GM12873 (cell line): ENCODE results near the gene ZBTB24.

Source experiments
- CTCF ChIP-seq: IDR thresholded peaks from 2 replicates; pipeline ENCODE4 v1.5.1; 2012; ENCODE audit warnings: low read depth, mild to moderate bottlenecking, moderate library complexity, low read length, control low read depth; ENCODE audit not compliant: insufficient read depth; ENCODE audit errors: missing control alignments

The ZBTB24 gene

DNA sequence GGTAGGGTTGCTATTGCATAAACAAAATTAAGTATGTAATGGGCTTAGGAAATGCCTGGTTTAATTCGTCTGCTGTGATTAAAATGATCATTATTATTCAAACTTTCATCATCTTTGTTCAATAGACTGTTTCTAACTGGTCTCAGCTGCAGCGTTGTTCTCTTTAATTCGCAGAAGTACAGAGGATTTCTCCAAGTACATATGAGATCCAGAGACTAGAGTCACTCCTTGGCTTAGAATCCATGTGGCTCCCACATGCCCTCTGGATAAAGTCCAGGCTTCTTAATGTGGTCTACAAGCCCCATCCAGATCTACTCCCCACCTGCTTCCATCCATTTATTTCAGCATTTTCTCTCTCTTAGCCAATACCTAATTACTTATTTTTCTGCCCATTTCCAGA, 1.1 kb upstream of the ZBTB24 start:
- TF ChIP-seq CTCF, result no peak

DNA sequence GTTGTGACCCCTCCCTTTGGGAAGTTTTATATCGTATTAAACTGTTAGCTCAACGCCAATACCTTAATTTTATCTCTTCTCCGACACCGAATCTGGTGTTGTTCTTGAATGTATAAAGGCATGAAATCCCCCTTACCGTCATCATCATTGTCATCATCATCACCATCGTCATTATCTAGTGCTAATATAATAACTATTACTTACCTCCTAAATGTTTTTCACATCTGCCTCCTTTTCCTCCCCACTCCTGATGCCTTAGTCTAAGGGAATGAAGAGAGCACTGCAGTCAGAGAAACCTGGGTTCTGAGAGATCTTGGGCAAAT, 677 bp upstream of the ZBTB24 start:
- TF ChIP-seq CTCF, result no peak

DNA sequence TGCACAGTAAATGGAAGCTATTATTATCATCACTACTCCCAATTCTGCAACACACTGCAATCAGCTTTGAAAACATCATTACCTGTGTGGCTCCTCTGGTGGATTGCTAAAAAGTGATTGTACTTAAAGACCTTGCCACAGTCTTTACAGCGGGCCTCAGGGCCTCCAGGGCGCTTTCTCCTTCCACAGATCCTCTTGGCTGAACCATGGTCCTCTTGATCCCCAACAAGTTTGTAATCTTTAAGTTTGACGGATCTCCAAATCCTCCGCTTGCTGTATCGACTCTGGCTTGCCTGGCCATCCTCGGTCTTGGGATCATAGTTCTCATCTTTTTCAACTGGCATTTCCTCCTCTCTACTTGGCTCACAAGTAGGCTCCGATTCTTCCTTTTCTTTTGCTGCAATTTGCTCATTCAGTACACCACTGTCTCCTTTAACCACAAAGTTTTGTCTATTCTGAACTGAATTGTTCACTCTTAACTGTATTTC, 2.0 kb downstream of the ZBTB24 start:
- no peak for TF ChIP-seq CTCF

DNA sequence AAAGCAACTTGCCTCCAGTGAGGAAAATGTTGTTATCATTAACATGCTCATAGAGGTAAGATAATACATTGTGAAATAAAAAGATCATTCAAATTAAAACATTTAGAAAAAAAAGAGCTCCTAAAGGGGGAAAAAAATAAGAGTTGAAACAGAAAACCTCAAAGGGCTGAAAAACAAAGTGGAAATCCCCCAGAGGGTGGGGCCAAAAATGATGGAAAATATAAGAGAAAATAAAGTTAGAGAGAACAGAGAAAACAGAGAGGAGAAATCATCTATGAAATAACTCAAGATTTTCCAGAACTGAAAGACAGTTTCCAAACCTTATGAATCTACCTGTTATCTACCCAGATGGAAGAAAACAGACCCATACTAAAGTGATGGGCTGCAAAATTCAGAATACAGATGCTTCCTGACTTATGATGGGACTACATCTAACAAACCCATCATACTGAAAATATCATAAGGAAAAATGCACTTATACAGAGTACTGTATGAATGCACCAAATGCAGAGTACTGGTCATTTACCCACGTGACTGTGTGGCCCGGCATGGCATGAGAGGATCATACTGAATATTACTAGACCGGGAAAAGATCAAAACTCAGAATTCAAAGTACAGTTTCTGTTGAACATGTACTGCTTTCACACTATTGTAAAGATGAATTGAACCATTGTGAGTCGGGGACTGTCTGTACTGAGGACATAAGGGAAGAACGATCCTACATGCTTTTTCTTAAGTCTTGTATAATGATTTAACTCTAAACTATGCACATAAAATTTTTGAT, 4.0 kb downstream of the ZBTB24 start:
- no peak for TF ChIP-seq CTCF

DNA sequence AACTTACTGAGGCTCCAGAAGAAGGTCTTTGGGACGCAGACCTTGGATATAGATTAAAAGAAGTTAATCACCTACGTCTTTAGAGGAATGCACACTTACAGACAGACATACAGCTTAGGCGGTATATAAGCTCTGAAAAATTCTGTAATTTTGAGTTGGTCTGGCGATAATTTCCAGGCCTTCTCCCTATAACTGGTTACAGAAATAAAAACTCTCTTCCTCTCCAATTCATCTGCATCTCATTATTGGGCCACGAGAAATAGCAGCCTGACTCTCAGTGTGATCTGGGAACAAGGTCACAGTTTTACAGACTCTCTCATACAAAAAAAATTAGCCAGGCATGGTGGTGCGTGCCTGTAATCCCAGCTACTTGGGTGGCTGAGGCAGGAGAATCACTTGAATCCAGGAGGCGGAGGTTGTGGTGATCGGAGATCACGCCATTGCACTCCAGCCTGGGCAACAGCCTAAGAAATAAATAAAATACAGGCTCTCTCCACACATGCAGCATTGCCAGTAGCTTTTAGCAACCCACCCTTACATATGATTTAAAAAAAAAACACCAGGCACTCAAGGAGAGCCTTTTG, 4.7 kb downstream of the ZBTB24 start:
- no peak for TF ChIP-seq CTCF

DNA sequence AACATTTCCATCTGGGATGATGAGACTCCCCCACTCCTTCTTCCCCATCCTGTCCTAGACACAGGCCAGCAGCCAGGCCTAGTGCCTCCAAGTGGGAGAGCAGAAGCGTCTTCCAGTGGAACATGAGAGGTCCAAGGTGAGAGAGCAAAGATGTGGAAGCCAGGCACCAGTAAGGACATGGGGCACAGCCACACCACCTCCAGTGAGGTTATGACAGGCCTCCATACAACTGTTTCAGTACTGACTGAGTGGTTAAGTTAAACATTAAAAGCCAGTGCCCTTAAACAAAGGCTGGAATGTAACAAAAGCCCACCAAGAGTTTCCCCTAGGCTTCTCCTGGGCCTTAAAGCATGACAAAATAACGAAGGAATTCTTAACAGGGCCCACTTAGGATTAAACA, 5.3 kb downstream of the ZBTB24 start:
- TF ChIP-seq CTCF, result no peak

DNA sequence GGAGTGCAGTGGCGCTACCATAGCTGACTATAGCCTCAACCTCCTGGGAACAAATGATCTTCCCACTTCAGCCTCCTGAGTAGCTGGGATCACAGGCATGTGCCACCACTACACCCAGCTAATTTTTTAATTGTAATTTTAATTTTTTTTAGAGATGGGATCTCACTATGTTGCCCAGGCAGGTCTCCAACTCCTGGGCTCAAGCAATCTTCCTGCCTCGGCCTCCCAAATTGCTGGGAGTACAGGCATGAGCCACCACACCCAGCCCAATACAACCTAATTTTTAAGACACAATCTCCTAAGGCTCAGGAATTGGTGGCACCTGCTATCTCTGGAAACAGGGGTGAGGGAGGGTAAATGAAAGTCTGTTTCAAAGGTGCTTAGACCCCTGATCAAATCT, 5.8 kb downstream of the ZBTB24 start:
- no peak for TF ChIP-seq CTCF
